MM.1S (cell line): ENCODE results near the gene HSD11B1L.
"Not testable (repeated sequence)": the region's sequence is repeated elsewhere in the genome, so short reads cannot be mapped to it uniquely, and the experiment has no call there.

Experiments used
- DNase-seq: peaks from one replicate; pipeline ENCODE4 v3.0.0-alpha.2; 2015
- H2AFZ ChIP-seq: fragments of 300-600 bp; sonication (generic); 2 replicates; pipeline ENCODE4 v1.6.0; 2016; ENCODE audit warnings: antibody characterized with exemption, low read length
- H3F3A ChIP-seq: fragments of 300-600 bp; sonication (generic); 2 replicates; pipeline ENCODE4 v1.6.1; 2016; ENCODE audit warnings: mild to moderate bottlenecking, antibody characterized with exemption, low read length, moderate library complexity, mixed read lengths; ENCODE audit not compliant: insufficient read depth
- H3K27ac ChIP-seq: fragments of 300-600 bp; sonication (generic); 2 replicates; pipeline ENCODE4 v1.5.1; 2016; ENCODE audit warnings: mild to moderate bottlenecking, low read length
- H3K27me3 ChIP-seq: fragments of 300-600 bp; sonication (generic); replicated peaks from 2 replicates; pipeline ENCODE4 v1.6.0; 2016; ENCODE audit warnings: low read length; ENCODE audit not compliant: insufficient read depth
- H3K36me3 ChIP-seq: fragments of 300-600 bp; sonication (generic); replicated peaks from 2 replicates; pipeline ENCODE4 v1.6.1; 2016; ENCODE audit warnings: mild to moderate bottlenecking, low read length, mixed read lengths; ENCODE audit not compliant: insufficient read depth
- H3K4me1 ChIP-seq: fragments of 300-600 bp; sonication (generic); 2 replicates; pipeline ENCODE4 v1.6.1; 2016; ENCODE audit warnings: low read length, mixed read lengths
- H3K4me2 ChIP-seq: fragments of 300-600 bp; sonication (generic); 2 replicates; pipeline ENCODE4 v1.6.0; 2016; ENCODE audit warnings: low read depth, low read length
- H3K4me3 ChIP-seq: fragments of 300-600 bp; sonication (generic); 2 replicates; pipeline ENCODE4 v1.5.1; 2016; ENCODE audit warnings: low read length, mixed read lengths
- H3K79me2 ChIP-seq: fragments of 300-600 bp; sonication (generic); 2 replicates; pipeline ENCODE4 v1.6.1; 2016; ENCODE audit warnings: mixed run types, low read length, mixed read lengths
- H3K9ac ChIP-seq: fragments of 300-600 bp; sonication (generic); 2 replicates; pipeline ENCODE4 v1.6.1; 2016; ENCODE audit warnings: low read length, mixed read lengths
- H3K9me2 ChIP-seq: fragments of 300-600 bp; sonication (generic); replicated peaks from 2 replicates; pipeline ENCODE4 v1.6.1; 2016; ENCODE audit warnings: mild to moderate bottlenecking, low read length, mixed read lengths; ENCODE audit not compliant: insufficient read depth
- H3K9me3 ChIP-seq: fragments of 300-600 bp; sonication (generic); replicated peaks from 2 replicates; pipeline ENCODE4 v1.6.1; 2016; ENCODE audit warnings: mild to moderate bottlenecking, low read length, mixed read lengths; ENCODE audit not compliant: insufficient read depth
- H4K20me1 ChIP-seq: fragments of 300-600 bp; sonication (generic); 2 replicates; pipeline ENCODE4 v1.6.1; 2016; ENCODE audit warnings: mild to moderate bottlenecking, low read length, moderate library complexity, mixed read lengths; ENCODE audit not compliant: insufficient read depth
- CTCF ChIP-seq: fragments of 300-600 bp; sonication (generic); IDR thresholded peaks from 2 replicates; pipeline ENCODE4 v1.5.1; 2016; ENCODE audit warnings: antibody characterized with exemption, low read length, mixed read lengths
- EZH2 ChIP-seq: fragments of 300-600 bp; sonication (generic); optimal IDR thresholded peaks from 2 replicates; pipeline ENCODE3; 2017; ENCODE audit warnings: low read depth, mild to moderate bottlenecking, antibody characterized with exemption, low read length, mixed read lengths
- EZH2phosphoT487 ChIP-seq: fragments of 300-600 bp; sonication (generic); IDR thresholded peaks from 2 replicates; pipeline ENCODE4 v1.6.1; 2018; ENCODE audit warnings: antibody characterized with exemption, low read length

HSD11B1L gene

DNA sequence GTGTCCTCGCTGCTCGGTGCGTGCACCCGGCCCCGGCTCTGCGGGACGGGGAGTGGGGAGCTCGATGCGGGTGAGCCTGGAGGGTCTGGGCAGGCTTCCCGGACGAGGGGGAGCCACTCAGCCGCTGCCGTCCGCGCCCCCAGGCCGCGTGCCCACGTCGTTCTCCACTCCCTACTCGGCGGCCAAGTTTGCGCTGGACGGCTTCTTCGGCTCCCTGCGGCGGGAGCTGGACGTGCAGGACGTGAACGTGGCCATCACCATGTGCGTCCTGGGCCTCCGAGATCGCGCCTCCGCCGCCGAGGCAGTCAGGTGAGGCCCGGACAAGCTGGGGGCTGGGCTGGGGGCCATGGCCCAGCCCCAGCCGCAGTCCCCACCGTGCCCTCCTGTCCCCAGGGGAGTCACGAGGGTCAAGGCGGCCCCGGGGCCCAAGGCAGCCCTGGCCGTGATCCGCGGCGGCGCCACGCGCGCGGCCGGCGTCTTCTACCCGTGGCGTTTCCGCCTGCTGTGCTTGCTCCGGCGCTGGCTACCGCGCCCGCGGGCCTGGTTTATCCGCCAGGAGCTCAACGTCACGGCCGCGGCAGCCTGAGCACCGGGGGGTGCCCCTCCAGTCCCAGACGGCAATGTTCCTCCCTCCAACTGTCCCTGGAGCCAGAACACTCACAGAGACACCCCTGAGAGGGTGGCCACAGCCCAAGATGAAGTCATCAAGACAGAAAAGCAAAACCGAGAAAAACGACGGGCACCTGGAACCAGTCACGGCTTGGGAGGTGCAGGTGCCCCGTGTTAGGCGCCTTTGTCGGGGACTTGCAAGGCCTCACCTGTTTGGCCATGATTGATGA is 6.8 kb downstream of the HSD11B1L start:
- Histone ChIP-seq H3K27me3 (0 out of 2 replicates have a peak, but pooled peaks cover 4% of the 10 kb centered on the region), H3K27ac (no peak overlapping the region), H3K4me1 (peaks cover 19% of the 10 kb centered on the region), H3K79me2 (peaks cover 26% of the 10 kb centered on the region), H3K4me3 (peak overlapping the region; percentile 12; the same call in 1 of the 2 replicates), H4K20me1 (peaks cover 18% of the 10 kb centered on the region), H3K9ac (no peak overlapping the region), H3K4me2 (peak overlapping the region; percentile 62), H3F3A (peaks cover 33% of the 10 kb centered on the region), H3K36me3 (peaks cover 8% of the 10 kb centered on the region), H2AFZ (peak overlapping the region; percentile 85), H3K9me2 (no peaks in the 10 kb centered on the region), H3K9me3 (no peaks in the 10 kb centered on the region)
- TF ChIP-seq CTCF: no peak
- no peak for TF ChIP-seq EZH2
- TF ChIP-seq EZH2phosphoT487: no peak
- no peak for DNase-seq

DNA sequence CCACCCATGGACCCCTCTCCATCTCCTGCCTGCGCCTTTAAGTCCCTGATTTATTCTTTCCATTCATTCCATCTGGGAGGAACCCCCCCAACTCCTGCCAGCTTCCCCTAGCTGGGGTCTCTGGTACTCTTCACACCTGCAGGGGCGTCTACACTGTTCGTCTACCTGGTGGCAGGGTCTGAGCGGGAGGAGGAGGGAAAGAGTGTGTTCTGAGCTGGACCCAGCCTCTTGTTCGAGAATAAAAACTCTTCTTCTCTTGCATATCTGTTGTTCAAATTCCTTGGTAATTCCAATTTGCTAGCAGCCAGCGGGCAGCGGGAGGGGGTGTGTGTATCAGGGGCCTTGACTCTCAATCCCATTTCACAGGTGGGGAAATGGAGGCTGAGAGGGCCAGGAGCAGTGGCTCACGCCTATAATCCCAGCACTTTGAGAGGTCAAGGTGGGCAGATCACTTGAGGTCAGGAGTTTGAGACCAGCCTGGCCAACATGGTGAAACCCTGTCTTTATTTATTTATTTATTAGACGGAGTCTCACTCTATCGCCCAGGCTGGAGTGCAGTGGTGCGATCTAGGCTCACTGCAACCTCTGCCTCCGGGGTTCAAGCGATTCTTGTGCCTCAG is 7.5 kb downstream of the HSD11B1L start:
- Histone ChIP-seq H3K4me1 (peaks cover 21% of the 10 kb centered on the region), H3K36me3 (peaks cover 16% of the 10 kb centered on the region), H3F3A (peaks cover 39% of the 10 kb centered on the region), H3K79me2 (peaks cover 34% of the 10 kb centered on the region), H4K20me1 (peaks cover 26% of the 10 kb centered on the region)
- not testable (repeated sequence) for H3K27ac ChIP-seq, H3K27me3 ChIP-seq, H3K4me3 ChIP-seq, H3K9me2 ChIP-seq, DNase-seq, H2AFZ ChIP-seq, H3K9me3 ChIP-seq, H3K4me2 ChIP-seq, H3K9ac ChIP-seq

- H3K9me3 ChIP-seq: no peaks in the 10 kb centered on the region
- peak; percentile 97 for TF ChIP-seq CTCF
- TF ChIP-seq EZH2: no peak
- peak within 1 kb of the TSS; percentile 98 for H3K9ac ChIP-seq
- peaks cover 46% of the 10 kb centered on the region for H3F3A ChIP-seq
- H3K9me2 ChIP-seq: no peaks in the 10 kb centered on the region
- H3K4me1 ChIP-seq: peaks cover 21% of the 10 kb centered on the region
- H3K4me3 ChIP-seq: peak within 1 kb of the TSS; percentile 96
- no peaks in the 10 kb centered on the region for H3K27me3 ChIP-seq
- peaks cover 53% of the 10 kb centered on the region for H3K79me2 ChIP-seq
- DNase-seq: peak; percentile 98
- H2AFZ ChIP-seq: peak within 1 kb of the TSS; percentile 72
- H3K27ac ChIP-seq: peak within 1 kb of the TSS; percentile 84
- H3K4me2 ChIP-seq: peak within 1 kb of the TSS; percentile 93
- H3K36me3 ChIP-seq: peaks cover 32% of the 10 kb centered on the region
- H4K20me1 ChIP-seq: peaks cover 45% of the 10 kb centered on the region
Observed at GRCh38 chr19:5690125-5690954, 9.5 kb downstream of the HSD11B1L start, which contains the start of gene RPL36. Gene RPL36, plus strand, starts transcription at chr19:5690295. Its CDS starts 213 bp downstream, at chr19:5690508.
